Activated T-cell treated with anti-CD3 and anti-CD28 coated beads for 48 hours (primary cell): ENCODE results near the gene GSTP1.
"Not testable (repeated sequence)": the region's sequence is repeated elsewhere in the genome, so short reads cannot be mapped to it uniquely, and the experiment has no call there.

Source experiments
- DNase-seq: peaks from one replicate; pipeline ENCODE4 v3.0.0-alpha.2; 2020; ENCODE audit warnings: low read depth

The GSTP1 gene

DNA sequence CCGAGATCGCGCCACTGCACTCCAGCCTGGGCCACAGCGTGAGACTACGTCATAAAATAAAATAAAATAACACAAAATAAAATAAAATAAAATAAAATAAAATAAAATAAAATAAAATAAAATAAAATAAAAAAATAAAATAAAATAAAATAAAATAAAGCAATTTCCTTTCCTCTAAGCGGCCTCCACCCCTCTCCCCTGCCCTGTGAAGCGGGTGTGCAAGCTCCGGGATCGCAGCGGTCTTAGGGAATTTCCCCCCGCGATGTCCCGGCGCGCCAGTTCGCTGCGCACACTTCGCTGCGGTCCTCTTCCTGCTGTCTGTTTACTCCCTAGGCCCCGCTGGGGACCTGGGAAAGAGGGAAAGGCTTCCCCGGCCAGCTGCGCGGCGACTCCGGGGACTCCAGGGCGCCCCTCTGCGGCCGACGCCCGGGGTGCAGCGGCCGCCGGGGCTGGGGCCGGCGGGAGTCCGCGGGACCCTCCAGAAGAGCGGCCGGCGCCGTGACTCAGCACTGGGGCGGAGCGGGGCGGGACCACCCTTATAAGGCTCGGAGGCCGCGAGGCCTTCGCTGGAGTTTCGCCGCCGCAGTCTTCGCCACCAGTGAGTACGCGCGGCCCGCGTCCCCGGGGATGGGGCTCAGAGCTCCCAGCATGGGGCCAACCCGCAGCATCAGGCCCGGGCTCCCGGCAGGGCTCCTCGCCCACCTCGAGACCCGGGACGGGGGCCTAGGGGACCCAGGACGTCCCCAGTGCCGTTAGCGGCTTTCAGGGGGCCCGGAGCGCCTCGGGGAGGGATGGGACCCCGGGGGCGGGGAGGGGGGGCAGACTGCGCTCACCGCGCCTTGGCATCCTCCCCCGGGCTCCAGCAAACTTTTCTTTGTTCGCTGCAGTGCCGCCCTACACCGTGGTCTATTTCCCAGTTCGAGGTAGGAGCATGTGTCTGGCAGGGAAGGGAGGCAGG is at the start of gene GSTP1:
Gene GSTP1 (plus strand): TSS at position 566 of the 958 bp plus-strand sequence. CDS start 32 bp downstream, at position 598.
- DNase-seq: peak; percentile 84

DNA sequence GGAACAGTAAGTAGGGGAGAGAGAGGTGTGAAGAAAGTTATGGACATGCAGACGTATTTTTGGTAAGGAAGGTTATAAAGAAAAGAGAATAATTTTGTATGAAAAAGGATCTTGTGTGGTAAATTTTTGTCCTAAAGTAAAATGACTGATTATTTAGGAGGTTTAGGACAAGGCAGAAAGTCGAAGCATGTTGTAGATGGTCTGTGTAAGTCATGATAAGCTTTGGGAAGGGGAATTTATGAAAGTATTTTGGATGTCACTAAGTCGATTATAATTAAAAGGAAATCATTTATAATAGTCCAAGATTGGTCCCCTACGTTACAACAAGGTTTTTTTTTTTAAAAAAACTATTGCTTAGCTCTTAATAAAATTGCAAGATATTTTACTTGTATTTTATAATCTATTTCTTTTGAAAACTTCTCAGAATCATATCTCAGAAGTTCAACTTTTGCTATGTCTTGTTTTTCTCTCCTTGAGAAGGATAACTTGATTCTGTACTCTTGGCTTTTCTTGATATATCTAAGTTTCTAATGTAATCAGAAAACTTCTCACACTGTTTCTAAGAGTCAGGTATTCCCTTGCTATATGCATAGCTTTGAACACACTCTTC is 49.4 kb upstream of the GSTP1 start:
- no peak for DNase-seq

- no peak for DNase-seq
Observed at GRCh38 chr11:67535561-67535960, 48.1 kb upstream of the GSTP1 start.

GRCh38 chr11:67538306-67538705 is 45.3 kb upstream of the GSTP1 start:
- no peak for DNase-seq

GRCh38 chr11:67538823-67539505 is 44.6 kb upstream of the GSTP1 start:
- no peak for DNase-seq

DNA sequence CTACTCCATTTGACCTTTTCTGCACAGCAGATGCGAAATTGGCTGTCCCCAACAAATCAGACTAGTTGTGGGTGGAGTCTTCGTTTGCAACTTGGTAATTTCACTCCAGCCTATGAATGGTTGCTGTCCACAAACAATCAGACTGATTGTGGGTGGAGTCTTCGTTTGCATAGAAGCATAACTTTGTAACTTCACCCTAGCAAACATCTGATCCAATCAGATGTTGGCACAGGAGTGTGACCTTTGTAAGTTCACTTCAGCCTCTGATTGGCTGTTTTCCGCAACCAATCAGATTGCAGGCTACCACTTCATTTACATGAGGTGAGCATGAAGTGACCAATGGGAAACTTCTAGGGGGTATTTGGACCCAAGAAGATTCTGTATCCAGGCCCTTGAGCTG is 44.1 kb upstream of the GSTP1 start:
- DNase-seq: no peak

DNA sequence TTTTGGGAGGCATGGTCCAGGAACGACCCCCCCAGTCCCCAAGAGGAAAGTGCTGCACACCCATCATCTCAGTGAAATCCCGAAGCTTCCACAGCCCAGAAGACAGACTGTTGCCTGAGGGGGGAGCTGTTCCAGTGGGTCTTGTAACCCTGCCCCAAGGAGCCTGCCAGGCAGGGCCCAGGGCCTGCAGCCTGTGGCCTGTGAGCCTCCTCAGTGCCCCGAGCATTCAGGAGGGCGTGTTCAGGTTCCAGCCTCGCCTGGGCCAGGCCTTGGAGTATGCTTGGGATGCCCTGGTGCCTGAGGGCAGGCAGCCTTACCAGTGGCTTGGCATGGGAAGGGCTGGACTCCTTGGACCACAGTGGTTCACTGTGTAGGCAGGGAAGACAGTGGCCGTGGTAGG is 42.4 kb upstream of the GSTP1 start:
- no peak for DNase-seq

DNA sequence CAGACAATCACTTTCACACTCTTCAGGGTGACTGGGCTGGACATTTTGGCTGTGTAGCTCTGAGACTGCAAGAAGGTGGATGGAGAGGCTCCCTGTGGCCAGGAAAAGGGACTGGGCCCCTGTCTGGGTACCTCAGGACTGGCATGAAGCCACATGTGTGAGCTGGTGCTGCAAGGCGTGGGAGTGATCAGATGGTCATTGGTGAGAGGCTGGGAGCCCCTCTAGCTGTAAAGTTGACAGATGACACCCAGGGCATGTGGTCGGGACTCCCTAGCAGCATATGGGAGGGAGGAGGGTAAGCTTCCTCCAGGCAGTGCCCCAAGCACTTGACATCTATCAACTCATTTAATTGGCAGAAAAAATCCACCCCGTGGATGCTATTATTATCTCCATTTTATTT is 41.4 kb upstream of the GSTP1 start:
- DNase-seq: no peak

GRCh38 chr11:67542971-67543370 is 40.6 kb upstream of the GSTP1 start:
- no peak for DNase-seq

DNA sequence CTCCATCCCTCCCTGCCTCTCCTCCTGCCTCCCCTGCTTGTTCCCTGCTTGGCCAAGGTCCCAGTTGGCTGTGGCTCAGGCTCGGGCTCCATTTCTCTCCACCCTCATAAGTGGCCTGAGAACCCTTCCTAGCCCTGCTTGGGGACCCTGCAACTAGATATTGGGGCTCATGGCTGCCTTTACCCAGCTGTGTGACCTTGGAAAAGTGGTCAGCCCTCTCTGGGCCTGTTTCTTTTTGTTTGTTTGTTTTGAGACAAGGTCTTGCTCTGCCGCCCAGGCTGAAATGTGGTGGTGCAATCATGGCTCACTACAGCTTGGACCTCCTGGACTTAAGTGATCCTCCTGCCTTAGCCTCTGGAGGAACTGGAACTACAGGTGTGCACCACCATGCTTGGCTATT is 40.0 kb upstream of the GSTP1 start:
- DNase-seq: no peak

DNA sequence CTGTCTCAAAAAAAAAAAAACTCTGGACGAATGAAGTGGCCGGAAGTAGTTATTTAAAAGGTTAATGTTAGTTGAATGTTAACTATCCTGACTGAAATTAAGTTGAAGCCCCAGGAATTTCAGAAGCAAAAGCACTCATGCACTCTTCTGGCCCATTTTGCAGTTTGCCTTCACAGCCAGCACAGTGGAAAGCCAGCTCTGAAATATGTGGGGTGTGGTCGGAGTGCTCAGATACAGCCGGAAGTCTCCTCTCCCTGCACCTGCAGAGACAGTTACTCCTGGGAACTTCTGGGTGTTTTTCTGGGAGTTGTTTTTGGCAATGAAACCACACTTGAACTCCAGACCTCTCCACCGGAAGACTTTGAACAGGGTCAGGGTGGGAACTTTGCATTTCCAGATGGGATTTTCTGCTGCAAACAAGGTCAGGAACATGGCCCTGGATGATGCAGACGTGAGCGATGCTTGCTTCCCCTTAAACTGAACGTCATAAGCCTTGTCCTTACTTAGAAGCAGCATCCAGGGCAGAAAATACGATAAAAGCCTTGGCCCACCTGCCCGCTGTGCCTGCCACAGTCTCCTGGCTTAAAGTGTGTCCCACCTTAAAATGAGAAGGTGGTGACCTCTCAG is 38.9 kb upstream of the GSTP1 start:
- DNase-seq: no peak

DNA sequence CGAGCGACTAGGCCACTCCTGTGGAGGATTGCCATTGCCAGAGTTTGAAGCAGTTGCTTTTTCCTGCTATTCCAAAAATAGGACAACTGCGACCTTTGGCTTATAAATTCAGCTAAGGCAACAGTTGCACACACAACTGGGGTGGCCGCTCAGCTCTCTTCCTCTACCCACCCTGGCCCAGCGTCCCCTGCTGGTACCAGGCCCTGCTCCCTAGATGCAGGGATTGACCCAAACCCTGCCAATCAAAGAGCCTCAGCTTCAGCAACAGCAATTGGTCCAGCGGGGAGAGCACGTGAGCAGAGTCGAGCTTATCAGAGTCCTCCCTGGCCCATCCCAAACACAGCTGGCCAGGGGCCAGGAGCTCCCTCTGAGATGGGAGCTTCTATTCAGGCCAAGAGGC is 38.3 kb upstream of the GSTP1 start:
- DNase-seq: no peak

DNA sequence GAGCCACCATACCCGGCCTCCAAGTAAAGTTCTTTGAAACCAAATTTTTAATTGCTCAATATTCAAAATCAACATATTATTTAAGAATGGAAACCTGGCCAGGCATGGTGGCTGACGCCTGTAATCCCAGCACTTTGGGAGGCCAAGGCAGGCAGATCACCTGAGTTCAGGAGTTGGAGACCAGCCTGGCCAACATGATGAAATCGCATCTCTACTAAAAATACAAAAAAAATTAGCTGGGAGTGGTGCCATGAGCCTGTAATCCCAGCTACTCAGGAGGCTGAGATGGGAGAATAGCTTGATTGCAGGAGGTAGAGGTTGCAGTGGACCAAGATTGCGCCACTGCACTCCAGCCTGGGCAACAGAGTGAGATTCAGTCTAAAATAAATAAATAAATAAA is 35.5 kb upstream of the GSTP1 start:
- not testable (repeated sequence) for DNase-seq

DNA sequence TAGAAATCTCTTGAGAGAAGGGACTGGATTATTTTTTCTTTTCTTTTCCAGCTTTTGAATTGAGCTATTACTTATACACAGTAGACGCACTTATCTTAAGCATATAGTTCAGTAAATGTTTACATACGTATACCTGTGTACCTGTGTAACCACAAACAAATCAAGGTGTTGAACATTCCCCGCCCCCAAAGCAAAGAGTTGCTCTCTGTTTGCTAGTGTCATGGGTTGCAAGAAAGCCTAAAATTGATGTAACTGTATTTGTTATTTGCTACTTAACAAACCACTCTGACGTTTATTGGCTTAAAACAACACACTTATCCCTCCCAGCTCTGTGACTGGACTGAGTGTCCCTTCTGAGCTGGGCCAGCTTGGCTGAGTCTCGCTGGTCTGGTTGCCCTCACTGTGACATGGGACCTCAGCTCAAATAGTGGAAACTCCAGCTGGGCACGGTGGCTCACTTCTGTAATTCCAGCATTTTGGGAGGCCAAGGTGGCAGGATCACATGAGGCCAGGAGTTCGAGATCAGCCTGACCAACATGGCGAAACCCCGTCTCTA is 35.0 kb upstream of the GSTP1 start:
- DNase-seq: no peak

DNA sequence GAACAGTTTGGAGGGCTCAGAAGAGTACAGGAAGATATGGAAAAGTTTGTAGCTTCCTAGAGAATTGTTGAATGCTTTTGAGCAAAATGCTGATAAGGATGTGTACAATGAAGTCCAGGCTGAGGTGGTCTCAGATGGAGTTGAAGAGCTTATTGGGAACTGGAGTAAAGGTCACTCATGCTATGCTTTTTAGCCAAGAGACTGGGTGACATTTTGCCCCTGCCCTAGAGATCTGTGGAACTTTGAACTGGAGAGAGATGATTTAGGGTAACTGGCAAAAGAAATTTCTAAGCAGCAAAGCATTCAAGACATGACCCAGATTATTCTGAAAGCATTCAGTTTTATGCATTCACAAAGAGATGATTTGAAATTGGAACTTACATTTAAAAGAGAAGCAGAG is 32.5 kb upstream of the GSTP1 start:
- DNase-seq: no peak

- DNase-seq: not testable (repeated sequence)
Observed at GRCh38 chr11:67551697-67552096, 31.9 kb upstream of the GSTP1 start.

DNA sequence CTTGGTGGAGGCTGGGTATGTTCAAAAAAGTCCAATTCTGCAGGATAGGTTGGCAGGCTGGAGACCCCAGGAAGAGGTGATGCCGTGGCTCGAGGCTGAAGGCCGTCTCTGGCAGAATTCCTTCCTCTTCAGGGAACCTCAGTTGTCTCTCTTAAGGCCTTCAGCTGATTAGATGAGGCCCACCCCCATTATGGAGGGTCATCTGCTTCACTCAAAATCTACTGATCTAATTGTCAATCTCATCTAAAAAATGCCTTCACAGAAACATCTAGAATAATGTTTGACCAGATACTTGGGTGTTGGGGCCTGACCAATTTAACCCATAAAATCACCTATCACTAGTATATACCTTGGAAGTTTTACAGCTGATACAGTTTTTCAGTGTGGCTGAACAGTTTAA is 27.4 kb upstream of the GSTP1 start:
- no peak for DNase-seq

- no peak for DNase-seq
Observed at GRCh38 chr11:67558084-67558772, 25.4 kb upstream of the GSTP1 start.

GRCh38 chr11:67561971-67562619 is 21.5 kb upstream of the GSTP1 start:
- no peak for DNase-seq

GRCh38 chr11:67562963-67563704 is 20.5 kb upstream of the GSTP1 start:
- DNase-seq: no peak
